ENCODE results near the gene ASCC3.

GRCh38 chr6:100899202-100899601 lies 18.1 kb upstream of the ASCC3 start:
- TF ChIP-seq CTCF (conservative IDR thresholded peaks at IDR 0.05; ENCODE audit: low read length) (no peak), EZH2phosphoT487 (IDR thresholded peaks at IDR 0.05; ENCODE audit: borderline replicate concordance, low read depth, low read length) (no peak)

Data from OCI-LY7 (cell line).